Measurements from ENCODE around the gene ITIH3. TPM values are rescaled to one million over a fixed set of nuclear protein-coding genes. Genes with fewer than 3 reads are reported as not detected.

ITIH3 gene
- total RNA-seq, 1 experiment from 2014 or later = not detected

GRCh38 chr3:52781741-52782140 lies 12.9 kb upstream of the ITIH3 start:
- CTCF ChIA-PET = no interaction called here

GRCh38 chr3:52782412-52783210 lies 12.0 kb upstream of the ITIH3 start:
- BruUV-seq (replicated peaks) = no TSS peak
- Histone ChIP-seq H3K27ac (ENCODE audit: low read depth, low read length, poor library complexity, severe bottlenecking) (no peak overlapping the region), H3K36me3 (ENCODE audit: insufficient read depth, low read length, poor library complexity, severe bottlenecking) (no peaks in the 10 kb centered on the region), H3K4me1 (ENCODE audit: insufficient read depth, low read length, poor library complexity, severe bottlenecking) (no peaks in the 10 kb centered on the region), H3K27me3 (replicated peaks; ENCODE audit: insufficient read depth, low read depth, low read length, poor library complexity) (no peaks in the 10 kb centered on the region), H3K4me3 (ENCODE audit: low read depth, low read length, poor library complexity, severe bottlenecking) (no peak overlapping the region), H3K9me3 (ENCODE audit: low read depth, low read length, poor library complexity, severe bottlenecking) (no peaks in the 10 kb centered on the region)
- ChIA-PET CTCF (no interaction called here), POLR2A (ENCODE audit: low non-redundant PET) (no interaction called here)
- intact Hi-C loops (cut with micrococcal nuclease; ENCODE audit: unreplicated experiment) = no loop called here
- DNase-seq (ENCODE audit: low spot score) = no peak
- TF ChIP-seq EZH2 (IDR thresholded peaks at IDR 0.05; ENCODE audit: borderline replicate concordance, low read depth, low read length, poor library complexity, severe bottlenecking) (no peak), CTCF (conservative IDR thresholded peaks at IDR 0.05; ENCODE audit: low read depth, low read length) (no peak)

More at GRCh38 chr3:52781741-52782140, 12.9 kb upstream of the ITIH3 start:
- POLR2A ChIA-PET (ENCODE audit: low non-redundant PET) = no interaction called here
- Histone ChIP-seq H3K27ac (ENCODE audit: low read depth, low read length, poor library complexity, severe bottlenecking) (no peak overlapping the region), H3K36me3 (ENCODE audit: insufficient read depth, low read length, poor library complexity, severe bottlenecking) (no peaks in the 10 kb centered on the region), H3K9me3 (ENCODE audit: low read depth, low read length, poor library complexity, severe bottlenecking) (no peaks in the 10 kb centered on the region), H3K27me3 (replicated peaks; ENCODE audit: insufficient read depth, low read depth, low read length, poor library complexity) (no peaks in the 10 kb centered on the region), H3K4me3 (ENCODE audit: low read depth, low read length, poor library complexity, severe bottlenecking) (no peak overlapping the region), H3K4me1 (ENCODE audit: insufficient read depth, low read length, poor library complexity, severe bottlenecking) (no peaks in the 10 kb centered on the region)
- no TSS peak for BruUV-seq (replicated peaks)
- no peak for TF ChIP-seq CTCF (conservative IDR thresholded peaks at IDR 0.05; ENCODE audit: low read depth, low read length)
- no peak for TF ChIP-seq EZH2 (IDR thresholded peaks at IDR 0.05; ENCODE audit: borderline replicate concordance, low read depth, low read length, poor library complexity, severe bottlenecking)
- intact Hi-C loops (cut with micrococcal nuclease; ENCODE audit: unreplicated experiment) = no loop called here
- DNase-seq (ENCODE audit: low spot score) = no peak

- H3K9me3 ChIP-seq (ENCODE audit: low read depth, low read length, poor library complexity, severe bottlenecking) = no peaks in the 10 kb centered on the region
- CTCF ChIA-PET = no interaction called here
Observed at GRCh38 chr3:52783211-52783555, 11.4 kb upstream of the ITIH3 start.

More at GRCh38 chr3:52783211-52783555, 11.4 kb upstream of the ITIH3 start:
- intact Hi-C loops (cut with micrococcal nuclease; ENCODE audit: unreplicated experiment) = no loop called here
- Histone ChIP-seq H3K4me3 (ENCODE audit: low read depth, low read length, poor library complexity, severe bottlenecking) (no peak overlapping the region), H3K36me3 (ENCODE audit: insufficient read depth, low read length, poor library complexity, severe bottlenecking) (no peaks in the 10 kb centered on the region), H3K27me3 (replicated peaks; ENCODE audit: insufficient read depth, low read depth, low read length, poor library complexity) (no peaks in the 10 kb centered on the region), H3K27ac (ENCODE audit: low read depth, low read length, poor library complexity, severe bottlenecking) (no peak overlapping the region), H3K4me1 (ENCODE audit: insufficient read depth, low read length, poor library complexity, severe bottlenecking) (no peaks in the 10 kb centered on the region)
- TF ChIP-seq EZH2 (IDR thresholded peaks at IDR 0.05; ENCODE audit: borderline replicate concordance, low read depth, low read length, poor library complexity, severe bottlenecking) = no peak
- TF ChIP-seq CTCF (conservative IDR thresholded peaks at IDR 0.05; ENCODE audit: low read depth, low read length) = no peak
- no TSS peak for BruUV-seq (replicated peaks)
- DNase-seq (ENCODE audit: low spot score) = no peak
- POLR2A ChIA-PET (ENCODE audit: low non-redundant PET) = no interaction called here

All from A673 (cell line).